ENCODE measurements around the gene FUT8.
"Not testable (repeated sequence)": the region's sequence is repeated elsewhere in the genome, so short reads cannot be mapped to it uniquely, and the experiment has no call there.

Gene FUT8

DNA sequence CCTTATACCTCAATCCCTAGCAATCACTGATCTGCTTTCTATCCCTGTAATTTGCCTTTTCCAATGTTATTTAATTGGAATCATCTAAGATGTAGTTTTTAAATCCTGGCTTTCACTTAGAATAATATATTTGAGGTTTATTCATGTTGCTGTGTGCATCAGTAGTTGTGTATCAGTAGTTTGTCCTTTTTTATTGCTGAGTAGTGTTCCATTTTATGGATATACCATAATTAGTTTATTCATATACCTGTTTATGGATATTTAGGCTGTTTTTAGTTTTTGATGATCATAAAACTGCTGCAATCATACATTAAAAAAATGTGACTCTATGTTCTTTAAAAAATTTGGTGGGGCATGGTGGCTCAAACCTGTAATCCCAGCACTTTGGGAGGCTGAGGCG, 43.7 kb downstream of the FUT8 start:
- DNase-seq: no peak

DNA sequence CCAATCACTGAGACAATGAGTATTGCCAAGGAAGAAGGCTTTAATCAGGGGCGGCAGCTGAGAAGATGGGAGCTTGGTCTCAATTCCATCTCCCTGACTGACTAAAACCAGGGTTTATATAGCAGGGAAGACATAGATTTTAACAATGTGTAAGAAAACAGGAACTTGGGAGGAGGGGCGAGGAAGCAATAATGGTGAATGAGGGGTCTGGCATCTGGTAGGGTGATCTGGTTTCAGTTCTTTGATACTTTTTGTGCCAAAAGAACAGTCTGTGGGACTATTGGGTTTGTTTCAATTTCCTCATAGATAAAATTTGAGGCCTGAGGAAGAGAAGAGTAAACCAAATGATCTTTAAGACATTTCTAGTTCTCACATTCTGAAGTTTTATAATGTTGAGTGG, 49.2 kb downstream of the FUT8 start:
- no peak for DNase-seq

DNA sequence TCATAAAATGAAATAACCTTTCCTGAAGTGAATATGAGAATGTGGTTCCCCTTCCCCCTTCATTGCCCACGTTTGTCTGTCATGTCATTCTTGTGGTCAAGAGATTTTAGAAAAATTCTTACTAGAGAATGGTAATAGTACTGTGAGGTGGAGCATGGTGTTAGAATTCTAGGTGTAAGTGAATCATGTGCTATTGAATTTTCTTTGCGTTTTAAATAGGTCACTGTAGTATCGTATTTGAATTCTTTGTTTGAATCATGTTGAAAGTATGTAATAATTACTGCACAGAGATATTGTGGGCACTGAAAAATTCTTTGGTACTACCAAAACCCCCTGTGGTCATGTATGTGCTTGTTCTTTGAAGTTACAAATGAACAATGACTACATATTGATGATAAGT, 49.9 kb downstream of the FUT8 start:
- DNase-seq: no peak

DNA sequence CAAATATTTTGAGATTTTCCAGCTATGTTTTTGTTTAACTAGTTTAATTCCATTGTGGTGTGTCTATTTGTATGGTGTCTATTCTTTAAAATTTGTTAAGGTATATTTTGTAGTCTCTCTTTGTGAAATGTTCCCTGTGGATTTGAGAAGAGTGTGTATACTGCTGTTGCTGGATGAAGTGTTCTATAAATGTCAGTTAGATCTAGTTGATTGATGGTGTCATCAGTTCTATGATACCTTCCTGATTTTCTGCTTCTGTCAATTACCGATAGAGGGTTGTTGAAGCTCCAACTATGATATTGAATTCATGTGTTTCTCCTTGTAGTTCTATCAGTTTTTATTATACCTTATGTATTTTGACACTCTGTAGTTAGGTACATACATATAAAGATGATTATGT, 53.1 kb downstream of the FUT8 start:
- no peak for DNase-seq

DNA sequence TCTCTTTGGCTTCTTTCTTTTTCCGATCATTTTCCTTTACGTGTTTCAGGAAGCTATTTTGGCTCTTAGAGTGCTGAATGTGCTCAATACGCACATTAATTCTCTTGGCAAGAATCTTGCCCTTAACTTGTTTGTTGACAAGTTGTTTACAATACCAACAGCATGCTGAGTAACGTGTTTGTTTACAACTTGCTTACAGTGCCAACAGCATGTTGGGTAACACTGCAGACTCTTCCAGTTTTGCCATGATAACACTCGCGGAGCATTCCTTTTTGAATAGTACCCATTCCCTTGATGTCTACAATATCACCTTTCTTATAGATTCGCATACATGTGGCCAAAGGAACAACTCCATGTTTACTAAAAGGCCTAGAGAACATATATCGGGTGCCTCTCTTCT, 55.4 kb downstream of the FUT8 start:
- DNase-seq: not testable (repeated sequence)

DNA sequence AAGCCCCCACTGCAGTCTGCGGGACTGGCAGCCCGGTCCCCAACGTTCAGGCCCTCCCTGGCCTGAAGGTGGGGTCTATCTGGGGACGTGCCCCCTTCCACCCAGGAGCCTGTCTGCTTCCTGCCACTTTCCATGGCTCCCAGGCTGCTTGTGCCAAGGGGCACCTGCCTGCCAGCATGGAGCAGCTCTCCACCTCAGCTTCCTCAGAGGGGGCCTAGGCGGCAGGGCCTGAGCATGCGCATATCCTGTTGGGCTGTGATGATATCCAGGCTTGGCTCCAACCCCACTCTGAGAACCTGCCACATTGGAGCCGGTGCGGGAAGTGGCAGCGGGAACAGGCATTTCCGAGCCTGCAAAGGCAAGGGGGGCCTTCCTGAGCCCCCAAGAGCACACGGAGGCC, 57.4 kb downstream of the FUT8 start:
- no peak for DNase-seq

DNA sequence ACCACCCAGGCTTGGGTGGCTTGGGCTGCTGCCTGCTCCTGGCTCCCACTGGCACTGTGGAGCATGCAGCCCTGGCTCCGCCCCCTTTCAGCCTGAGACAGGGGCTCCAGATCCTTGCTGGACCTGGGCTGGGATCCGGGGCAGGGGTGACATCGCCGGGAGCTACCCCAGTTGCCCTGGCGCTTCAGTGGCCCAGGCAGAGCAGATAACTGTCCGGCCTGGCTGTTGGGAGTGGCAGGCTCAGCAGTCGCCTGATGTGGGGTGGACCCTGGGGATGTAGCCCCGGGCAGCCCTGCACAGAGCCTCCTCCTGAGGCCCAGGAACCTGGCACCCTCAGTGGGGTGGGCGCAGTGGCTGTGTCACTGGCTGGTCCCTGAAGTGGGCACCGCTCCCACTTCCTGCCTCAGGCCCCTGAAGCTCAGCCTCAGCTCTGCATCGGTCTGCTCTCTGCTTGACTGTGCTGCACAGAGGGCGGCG, 57.9 kb downstream of the FUT8 start:
- no peak for DNase-seq

DNA sequence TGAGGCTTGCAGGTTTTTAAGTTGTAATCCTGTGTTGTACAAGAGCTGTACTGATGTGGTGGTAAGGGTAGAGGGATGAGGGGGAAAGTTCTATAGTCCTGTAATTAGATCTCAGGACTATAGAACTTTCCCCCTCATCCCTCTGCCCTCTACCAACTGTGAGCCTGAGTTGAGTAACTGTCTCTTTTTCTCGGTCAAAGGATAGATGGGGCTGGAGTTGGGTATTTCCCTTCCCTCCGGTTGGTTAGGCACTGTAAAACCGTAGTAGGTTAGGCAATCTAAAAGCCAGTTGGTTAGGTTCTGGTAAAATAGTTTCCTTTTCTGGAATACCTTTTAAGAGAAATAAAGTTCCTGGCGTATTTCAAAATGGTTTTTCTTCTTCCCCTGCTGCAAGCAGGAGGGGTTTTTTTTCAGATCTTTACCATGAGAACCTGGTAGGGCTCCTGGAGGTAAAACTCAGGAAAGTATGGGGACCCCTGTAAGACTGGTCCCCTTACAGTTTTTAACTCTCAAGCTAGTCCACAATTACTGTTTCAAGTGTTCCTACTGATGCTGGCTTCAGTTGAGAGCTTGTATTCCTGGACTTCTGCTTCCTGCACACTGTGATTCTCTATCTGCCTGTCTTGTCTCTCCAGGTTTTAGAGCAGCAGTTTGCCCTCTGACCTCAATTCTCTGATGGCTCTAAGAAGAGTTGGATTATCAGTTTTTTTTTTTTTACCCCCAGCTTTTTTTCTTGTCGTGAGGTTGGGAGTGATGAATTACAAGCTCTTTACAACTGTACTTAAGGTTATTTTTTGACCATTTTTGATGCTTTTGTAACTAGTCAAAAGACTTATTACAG, 58.7 kb downstream of the FUT8 start:
- no peak for DNase-seq

DNA sequence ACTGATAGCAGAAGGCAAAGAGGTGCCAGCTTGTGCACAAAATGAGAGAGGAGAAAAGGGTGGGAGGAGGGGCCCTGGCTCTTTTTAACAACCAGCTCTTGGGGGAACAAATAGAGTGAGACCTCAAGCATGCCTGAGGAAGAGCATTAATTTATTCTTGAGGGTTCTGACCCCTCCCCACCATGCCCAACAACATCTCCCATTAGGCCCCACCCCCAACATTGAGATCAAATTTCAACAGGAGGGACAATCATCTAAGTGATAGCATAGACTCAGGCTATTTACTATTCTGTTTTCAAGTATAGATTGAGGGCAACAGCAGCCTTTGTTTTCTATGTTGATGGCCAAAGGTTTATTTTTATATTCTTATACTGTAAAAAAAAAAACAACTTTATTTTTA, 59.7 kb downstream of the FUT8 start:
- no peak for DNase-seq

DNA sequence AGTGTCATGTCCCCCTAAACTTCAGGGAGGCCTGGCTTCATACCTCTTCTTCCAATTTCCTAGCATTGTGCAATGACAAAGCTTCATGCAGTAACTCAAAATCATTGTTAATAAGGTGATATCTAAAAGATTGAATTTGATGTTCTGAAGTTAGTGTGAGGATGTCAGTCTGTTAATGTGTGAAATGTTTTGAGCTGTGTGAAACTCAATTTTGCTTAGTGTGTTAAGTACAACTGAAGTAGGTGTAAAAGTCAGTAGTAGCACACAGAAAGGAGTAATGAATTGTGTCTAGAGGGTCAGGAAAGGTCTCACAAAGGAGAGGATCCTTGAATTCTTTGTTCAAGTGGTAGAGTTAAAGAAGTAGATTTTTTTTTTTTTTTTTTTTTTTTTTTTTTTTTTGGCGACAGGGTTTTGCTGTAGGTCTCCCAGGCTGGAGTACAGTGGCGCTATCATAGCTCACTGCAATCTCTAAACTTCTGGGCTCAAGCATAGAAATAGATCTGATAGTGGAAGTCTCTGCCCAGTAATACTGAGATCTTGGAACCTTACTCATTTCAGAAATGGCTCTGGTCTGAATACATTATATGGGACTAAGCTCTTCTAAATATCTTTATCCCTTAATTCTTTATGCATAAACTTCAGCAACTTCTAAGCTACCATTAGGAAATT, 63.9 kb downstream of the FUT8 start:
- DNase-seq: no peak

DNA sequence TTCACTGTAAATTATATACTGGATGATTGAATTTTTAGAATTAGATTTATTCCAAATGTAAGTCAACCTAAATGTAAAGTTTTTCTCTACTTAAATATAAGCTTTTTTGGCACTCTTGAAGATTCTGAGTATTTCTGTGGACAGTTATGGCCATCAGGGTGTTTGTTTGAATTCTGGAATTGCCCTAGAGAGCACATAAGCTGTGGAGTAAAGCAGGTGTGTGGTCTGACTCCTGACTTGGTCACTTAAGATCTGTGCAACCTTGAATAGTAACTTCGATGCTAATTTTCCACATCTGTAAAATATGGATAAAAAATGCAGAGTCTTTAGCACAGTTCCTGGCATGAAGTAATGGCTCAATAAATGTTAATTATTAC, 64.4 kb downstream of the FUT8 start:
- no peak for DNase-seq

DNA sequence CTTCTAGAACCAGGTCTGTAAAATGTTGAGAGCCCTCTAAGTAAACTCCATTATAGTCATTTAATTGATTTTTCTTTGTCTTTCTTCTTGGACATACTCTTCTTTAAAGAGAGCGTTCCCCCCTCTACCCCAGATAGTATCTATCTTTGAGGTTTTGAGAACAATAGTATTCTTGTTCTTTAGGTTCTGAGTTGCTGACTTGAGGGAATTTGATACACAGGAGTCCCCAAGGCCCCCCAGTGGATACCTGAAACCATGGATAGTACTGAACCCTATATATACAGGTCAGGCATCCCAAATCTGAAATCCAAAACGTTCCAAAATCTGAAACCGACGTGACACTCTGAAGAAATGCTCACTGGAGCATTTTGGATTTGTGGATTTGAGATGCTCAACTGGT, 65.5 kb downstream of the FUT8 start:
- DNase-seq: no peak

DNA sequence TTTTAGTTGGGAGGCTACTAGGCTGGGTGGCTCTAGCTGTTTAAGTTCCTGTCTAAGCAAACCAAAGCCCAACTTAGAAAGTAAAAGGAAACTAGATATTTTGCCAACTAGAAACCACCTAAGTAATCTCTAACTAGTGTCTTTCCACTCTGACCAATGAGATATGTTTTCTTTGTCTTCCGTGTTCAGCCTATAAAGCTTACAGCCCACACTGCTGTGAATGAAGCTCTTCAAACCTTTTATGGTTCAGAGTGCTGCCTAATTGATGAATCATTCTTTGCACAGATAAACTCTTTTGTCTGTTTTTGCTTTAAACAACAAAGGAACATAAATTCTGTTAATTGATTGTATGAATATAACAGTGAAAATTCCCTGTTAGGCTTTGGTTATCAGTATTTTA, 66.1 kb downstream of the FUT8 start:
- DNase-seq: no peak

DNA sequence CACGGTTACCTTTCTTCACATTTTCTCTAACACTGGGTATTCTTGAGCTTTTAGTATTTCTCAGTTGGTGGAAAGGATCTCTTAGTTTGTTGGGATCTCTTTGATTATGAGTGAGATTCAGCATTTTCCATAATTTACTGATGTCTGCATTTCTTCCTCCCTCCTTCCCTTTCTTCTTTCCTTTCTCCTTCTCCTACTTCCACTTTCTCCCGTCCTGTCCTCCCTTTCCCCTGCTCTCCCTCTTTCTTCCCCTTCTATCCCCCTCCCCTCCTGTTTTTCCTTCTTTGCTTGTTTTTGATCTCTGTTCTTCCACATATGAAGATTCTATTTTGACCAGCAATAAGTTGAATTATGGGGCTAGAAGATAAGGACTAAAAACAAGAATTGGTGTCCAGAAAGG, 66.9 kb downstream of the FUT8 start:
- no peak for DNase-seq

DNA sequence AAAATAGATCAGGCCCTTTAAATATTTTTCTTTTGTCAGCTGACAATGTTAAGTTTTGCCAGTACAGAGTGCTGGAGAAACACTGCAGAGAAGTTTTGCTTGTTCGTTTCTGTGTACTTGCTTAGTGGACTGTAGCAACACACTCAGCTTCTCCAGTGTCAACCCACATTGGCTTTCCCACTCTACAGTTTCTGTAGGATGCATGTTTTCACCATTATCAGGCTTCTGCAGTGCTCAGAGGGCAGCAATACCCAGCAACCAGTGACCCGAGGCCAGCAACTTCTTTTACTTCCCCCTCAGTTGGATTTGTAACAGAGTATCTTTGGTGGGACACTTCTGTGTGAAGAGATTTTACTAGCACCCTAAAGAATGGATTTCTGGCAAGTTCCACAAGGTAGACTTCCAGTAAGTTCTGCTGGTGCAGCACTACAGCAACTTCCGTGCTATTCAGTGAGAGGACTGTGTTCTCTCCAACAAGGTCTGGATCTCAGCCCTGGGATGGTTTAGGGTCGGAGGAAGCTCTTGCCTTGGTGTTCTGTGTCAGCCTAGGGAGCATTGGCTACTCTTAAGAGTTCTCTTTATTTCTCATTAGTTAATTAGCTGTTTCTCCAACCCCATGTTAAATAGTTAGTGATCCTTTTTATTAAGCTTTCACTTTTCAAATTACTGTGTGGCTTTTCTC, 70.4 kb downstream of the FUT8 start:
- no peak for DNase-seq

DNA sequence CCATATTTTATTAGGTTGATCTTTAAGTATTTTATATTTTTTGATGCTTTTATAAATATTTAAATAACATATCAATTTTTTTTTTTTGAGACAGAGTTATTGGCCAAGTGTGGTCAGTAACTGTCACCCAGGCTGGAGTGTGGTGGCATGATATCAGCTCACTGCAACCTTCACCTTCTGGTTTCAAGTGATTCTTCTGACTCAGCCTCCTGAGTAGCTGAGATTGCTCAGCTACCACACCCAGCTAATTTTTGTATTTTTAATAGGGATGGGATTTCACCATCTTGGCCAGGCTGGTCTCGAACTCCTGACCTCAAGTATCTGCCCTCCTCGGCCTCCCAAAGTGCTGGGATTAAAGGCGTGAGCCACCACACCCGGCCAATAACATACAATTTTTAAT, 71.1 kb downstream of the FUT8 start:
- DNase-seq: no peak

DNA sequence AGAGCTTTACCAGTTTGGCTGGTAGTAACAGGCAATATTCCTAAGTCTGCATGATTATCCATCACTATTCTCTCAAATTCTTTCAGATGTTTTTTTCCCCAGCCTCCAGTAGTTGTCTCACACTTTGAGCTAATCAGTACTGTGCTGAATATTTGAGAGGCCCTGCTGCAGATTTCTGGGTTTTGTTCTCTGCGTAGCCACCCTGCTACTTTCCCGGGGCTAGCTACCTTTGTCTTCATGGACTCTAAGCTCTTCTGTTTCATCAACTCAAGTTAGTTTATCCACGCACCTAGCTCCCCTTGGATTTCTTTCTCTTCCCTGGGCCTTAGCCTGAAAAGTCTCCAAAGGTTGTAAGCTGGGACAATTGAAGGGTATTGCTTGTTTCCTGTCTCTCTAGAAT, 73.0 kb downstream of the FUT8 start:
- DNase-seq: no peak

DNA sequence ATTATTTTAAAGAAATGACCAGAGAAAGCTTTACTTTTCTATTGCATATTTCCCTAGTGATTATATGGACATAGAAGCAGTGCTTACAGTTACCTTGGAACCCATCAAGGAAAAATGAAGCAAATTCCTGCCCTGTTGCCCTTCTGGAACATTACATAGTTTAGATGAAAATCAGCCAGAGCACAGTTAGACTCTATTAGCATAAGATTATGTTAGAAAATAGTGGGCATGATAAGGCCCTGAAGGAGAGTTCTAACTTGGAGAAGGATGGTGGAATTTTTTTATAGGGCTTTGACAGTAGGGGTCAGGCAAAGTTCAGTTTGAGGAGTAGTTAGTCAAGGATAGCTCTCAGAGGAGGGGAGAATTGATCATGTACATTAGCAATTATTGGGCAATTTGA, 74.3 kb downstream of the FUT8 start:
- no peak for DNase-seq

DNA sequence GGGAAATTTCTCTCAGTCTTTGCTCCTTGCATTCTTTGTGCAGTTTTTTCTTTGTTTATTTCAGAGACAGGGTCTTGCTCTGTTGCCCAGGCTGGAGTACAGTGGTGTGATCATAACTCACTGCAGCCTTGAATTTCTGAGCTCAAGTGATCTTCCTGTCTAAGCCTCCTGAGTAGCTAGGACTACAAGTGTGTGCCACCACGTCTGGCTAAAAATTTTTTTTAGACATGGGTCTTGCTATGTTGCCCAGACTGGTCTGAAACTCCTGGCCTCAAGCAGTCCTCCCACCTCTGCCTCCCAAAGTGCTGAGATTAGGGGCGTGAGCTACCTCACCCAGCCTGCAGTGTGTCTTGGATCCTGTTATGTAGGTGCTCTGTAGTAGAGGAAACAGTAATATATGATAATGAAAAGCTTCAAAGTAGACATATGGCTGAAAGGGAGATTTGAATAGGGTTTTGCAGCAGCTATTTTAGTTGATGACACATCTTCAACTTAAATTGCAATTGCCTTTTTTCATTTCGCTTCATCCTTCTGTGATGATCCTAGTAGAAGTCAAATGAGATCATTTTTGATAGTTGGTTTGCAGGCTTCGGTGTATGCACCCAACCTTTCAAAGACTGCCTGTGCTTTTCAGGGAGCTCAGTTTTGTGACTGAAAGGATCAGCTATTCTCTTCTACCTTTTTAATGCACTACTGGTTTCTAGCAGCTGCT, 75.4 kb downstream of the FUT8 start:
- DNase-seq: no peak

DNA sequence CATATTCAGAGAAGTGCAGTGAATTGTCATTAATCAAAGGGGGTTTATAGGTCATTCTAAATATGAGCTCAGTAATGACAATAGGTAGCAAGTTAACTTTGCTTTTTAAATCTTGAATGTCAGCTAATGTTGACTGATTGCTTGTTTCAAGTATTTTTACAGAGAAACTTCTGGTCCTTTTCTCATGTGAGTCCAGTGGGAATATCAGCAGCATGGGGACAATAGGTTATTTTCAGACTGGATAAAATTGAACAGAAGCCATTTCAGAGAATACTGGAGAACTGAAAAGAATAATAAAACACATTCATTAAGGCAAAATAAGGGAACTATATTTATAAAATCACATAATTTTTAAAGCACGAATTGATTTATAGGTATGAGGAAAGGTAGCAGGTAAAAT, 78.7 kb downstream of the FUT8 start:
- no peak for DNase-seq

DNA sequence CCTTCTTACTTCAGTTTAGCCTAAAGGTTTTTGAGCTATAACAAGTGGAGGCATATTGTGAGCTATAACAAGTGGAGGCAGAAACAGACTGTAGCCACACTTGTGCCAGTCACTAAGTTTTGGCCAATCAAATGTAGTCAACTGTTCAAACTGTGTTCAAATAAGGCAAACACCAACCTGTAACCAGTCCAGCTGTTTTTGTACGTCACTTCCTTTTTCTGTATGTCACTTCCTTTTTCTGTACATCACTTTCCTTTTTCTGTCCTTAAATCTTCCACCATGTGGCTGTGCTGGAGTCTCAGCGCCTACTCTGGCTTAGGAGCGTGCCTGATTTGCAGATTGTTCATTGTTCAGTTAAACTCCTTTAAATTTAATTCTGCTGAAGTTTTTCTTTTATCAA, 79.7 kb downstream of the FUT8 start:
- DNase-seq: no peak

DNA sequence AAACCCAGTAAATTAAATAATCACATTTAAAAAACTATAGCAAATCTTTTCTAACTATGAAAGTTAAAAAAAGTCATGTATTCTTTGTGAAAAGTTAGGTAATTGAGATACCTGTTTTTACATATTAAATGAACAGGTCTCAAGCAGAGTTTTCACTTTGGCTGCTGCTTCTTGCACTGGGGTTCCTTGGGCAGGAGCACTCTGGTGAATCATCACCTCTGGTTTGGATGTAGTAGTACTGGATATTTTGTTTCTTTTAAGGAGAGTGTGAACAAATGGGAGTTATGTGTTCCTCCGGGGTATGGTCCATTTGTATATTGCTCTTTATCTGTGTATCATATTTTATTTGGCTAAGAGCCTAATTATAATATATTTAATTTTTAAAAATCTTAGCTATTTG, 82.7 kb downstream of the FUT8 start:
- no peak for DNase-seq

DNA sequence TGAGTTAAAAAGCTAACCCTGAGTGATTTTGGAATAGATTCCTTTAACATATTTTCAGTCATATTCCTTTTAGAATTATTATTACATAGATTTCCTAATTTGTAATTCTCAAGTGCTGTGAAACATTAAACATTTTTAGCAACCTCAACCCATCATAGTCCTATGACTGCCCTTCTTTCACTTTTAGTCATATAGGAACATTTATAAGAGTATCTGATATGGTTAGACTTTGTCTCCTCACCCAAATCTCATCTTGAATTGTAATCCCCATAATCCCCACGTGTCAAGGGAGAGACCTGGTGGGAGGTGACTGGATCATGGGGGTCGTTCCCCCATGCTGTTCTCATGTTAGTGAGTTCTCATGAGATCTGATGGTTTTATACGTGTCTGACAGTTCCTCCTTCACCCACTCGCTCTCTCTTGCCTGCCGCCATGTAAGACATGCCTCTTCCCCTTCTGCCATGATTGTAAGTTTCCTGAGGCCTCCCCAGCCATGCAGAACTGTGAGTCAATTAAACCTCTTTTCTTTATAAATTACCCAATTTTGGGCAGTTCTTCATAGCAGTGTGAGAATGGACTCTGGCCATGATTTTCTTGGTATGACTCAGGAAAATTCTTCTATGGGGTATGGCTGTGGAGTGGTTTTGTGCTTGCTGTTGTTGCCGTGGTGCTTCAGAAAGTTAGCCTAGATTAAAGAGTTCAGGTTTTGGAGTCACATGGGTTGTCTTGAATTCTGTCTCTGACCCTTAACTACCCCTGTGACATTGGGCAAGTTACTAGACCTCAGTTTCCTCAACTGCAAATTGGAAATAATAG, 83.9 kb downstream of the FUT8 start:
- DNase-seq: no peak
